ENCODE measurements around the gene NEK8.
A peak's percentile ranks its signal among the peaks of the same experiment; 100 is the strongest.

The NEK8 gene

DNA sequence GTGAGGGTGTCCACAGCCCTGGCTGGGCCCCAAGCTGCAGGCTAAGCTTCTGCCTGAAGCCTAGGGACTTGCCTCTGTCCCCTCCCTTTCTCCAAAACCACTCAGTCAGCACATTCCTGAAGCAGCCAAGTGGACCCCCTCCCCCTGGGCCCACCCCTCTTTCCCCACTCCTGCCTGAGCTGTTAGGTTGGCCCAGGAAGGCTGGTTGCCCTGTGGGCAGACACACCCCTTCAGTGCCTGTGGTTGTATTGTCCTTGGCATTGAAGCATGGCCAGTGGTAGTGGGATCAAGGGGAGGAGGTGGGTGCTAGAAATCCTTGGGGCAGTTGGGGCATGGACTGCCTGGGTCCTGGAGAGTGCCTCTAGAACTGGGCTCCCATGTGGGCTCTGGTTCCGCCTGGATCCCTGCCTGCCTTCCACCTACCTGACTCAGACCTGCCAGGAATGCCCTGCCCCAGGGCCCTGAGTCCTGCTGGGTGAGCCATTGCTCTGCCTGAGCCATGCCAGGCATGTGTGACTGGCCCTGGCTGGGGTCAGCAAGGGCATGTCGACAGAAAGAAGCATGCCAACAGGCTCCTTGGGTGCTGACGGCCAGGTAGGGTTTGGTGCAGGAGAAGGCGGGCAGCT lies 17.3 kb downstream of the NEK8 start:
- DNase-seq = no peak

DNA sequence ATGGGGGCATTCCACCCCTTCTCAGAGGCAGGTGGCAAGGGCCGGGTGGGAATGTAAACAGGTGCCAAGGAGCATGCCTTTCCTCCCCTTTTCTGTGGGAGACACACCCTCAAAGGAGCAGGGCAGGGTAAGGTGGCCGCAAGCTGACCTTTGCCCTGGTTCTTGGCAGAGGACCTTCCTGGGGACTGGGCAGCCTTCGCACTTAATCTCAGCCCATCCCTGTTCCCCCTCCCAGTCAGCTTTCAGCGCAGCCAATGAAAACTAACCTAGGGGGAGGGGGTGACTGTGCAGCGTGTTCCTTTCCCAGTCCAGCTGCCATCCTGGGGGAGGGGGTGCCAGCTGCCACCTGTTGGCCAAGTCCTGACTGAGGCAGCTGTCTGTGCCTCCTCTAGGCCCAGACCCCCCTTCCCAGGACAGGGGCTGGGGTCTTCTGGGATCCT lies 18.0 kb downstream of the NEK8 start:
- DNase-seq = no peak

DNA sequence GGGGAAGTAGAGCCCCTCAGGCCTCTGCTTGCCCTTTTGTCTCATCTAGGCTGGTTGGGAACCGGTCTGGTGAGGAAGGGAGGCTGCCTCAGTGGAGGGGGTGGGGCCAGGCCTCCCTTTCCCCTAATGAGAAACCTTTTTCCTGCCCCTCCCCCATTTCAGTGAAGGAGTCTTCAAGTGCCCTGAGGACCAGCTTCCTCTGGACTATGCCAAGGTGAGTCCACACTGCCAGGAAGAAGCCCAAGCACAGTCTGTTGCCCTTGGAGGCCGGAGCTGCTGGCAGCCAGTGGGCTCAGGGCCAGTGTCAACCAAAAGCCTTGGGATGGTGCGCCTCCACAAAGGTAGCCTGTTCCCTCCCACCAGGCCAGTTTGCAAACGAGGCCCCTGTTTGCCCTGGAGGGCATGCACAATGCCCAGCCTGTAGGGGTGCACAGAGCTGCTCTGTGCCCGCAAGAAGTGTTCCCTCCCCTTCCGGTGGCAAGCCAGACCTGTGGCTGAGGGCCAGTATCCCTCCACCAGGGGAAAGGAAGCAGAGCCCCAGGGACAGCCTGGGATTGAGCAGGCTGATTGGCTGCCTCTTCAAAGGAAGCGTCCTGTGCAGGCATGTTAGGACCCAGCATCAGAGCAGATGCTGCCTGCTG lies 18.6 kb downstream of the NEK8 start:
- DNase-seq = no peak

DNA sequence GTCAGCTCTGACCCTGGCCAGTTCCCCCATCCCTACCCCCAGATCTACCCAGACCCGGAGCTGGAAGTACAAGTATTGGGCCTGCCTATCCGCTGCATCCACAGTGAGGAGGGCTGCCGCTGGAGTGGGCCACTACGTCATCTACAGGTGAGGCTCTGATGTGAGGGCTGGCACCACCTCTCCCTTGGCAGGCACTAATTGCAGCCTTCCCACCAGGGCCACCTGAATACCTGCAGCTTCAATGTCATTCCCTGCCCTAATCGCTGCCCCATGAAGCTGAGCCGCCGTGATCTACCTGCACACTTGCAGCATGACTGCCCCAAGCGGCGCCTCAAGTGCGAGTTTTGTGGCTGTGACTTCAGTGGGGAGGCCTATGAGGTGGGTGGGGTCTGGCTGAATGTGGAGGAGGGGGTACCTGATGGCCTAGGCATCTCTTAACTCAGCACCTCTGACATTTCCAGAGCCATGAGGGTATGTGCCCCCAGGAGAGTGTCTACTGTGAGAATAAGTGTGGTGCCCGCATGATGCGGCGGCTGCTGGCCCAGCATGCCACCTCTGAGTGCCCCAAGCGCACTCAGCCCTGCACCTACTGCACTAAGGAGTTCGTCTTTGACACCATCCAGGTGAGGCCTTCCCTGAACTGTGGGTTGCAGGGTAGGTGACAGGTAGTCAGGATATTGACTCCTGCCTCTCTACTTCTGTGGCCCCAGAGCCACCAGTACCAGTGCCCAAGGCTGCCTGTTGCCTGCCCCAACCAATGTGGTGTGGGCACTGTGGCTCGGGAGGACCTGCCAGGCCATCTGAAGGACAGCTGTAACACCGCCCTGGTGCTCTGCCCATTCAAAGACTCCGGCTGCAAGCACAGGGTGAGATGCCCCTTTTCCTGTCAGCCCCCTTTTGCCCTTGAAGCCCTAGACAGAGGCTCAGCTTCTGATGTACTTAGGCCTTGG lies 19.5 kb downstream of the NEK8 start:
- no peak for DNase-seq

DNA sequence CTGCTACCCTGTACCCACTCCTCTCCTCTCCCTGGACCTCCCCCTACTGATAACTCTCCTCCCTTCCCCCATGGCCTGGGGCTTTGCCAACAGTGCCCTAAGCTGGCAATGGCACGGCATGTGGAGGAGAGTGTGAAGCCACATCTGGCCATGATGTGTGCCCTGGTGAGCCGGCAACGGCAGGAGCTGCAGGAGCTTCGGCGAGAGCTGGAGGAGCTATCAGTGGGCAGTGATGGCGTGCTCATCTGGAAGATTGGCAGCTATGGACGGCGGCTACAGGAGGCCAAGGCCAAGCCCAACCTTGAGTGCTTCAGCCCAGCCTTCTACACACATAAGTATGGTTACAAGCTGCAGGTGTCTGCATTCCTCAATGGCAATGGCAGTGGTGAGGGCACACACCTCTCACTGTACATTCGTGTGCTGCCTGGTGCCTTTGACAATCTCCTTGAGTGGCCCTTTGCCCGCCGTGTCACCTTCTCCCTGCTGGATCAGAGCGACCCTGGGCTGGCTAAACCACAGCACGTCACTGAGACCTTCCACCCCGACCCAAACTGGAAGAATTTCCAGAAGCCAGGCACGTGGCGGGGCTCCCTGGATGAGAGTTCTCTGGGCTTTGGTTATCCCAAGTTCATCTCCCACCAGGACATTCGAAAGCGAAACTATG lies 20.4 kb downstream of the NEK8 start:
- no peak for DNase-seq

DNA sequence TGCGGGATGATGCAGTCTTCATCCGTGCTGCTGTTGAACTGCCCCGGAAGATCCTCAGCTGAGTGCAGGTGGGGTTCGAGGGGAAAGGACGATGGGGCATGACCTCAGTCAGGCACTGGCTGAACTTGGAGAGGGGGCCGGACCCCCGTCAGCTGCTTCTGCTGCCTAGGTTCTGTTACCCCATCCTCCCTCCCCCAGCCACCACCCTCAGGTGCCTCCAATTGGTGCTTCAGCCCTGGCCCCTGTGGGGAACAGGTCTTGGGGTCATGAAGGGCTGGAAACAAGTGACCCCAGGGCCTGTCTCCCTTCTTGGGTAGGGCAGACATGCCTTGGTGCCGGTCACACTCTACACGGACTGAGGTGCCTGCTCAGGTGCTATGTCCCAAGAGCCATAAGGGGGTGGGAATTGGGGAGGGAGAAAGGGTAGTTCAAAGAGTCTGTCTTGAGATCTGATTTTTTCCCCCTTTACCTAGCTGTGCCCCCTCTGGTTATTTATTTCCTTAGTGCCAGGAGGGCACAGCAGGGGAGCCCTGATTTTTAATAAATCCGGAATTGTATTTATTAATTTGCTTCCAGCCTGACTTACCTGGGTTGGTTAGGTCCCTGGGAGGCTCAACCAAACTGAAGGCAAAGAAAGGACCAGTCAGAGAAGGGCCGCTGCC lies 21.1 kb downstream of the NEK8 start:
- no peak for DNase-seq

DNA sequence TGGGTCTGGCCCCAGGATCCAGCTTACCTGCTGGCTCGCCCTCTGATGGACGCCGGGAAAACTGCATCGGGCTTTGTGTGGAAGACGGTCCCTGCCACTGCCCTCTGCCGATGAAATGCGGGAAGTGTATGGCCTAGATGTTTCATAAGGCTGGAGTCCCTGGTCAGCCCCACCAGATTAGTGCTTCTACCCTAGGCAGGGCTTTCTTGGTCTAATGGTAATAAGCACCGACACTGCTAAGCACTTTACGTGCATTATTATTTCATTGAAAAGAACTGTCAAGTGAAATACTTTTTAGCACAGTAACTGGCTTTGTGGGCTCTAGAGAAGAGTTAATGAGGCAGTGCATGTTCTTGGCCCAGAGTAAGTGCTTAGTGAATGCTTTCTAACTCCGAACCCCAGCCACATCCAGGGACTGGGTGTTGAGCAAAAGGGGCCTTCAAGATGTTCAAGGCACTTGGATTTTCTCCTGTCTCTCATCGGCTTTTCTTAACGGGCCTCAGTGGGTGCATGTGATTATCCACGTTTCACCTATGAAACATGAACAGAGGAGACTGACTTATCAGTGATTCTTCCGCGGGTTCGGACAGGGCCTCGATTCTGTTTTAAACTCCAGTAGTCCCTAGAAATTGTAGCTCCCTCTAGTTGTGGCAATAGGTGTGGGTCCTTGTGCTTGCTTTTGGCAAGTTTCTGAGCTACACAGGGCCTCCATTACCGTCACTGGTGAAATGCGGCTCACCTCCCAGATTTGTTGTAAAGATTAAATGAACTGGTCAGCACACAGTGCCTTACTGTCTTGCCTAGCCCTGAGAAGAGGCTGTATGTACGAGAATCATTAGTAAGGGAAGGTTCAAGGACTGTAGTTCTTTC lies 21.8 kb downstream of the NEK8 start:
- peak; percentile 85 for DNase-seq

DNA sequence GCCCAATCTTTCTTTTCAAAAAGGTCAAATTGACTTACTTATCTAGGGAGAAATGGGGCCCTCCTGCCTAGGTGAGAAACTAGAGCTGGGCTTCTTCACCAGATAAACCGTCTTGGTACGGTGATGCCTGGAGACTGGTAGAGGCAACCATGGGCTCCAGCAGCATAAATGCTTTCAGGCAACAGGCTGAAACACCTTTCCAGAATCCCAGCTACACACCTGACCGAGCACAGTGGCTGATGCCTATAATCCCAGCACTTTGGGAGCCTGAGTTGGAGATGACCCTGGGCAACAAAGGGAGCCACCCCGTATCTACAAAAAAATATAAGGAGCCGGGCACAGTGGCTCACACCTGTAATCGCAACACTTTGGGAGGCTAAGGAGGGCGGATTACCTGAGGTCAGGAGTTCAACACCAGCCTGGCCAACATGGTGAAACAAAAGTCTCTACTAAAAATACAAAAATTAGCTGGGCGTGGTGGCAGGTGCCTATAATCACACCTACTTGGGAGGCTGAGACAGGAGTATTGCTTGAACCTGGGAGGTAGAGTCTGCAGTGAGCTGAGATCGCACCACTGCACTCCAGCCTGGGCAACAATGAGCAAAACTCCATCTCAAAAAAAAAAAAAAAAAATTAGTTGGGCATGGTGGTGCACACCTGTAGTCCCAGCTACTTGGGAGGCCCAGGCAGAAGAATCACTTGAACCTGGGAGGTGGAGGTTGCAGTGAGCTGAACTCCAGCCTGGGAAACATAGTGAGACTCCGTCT lies 23.2 kb downstream of the NEK8 start:
- DNase-seq = no peak

DNA sequence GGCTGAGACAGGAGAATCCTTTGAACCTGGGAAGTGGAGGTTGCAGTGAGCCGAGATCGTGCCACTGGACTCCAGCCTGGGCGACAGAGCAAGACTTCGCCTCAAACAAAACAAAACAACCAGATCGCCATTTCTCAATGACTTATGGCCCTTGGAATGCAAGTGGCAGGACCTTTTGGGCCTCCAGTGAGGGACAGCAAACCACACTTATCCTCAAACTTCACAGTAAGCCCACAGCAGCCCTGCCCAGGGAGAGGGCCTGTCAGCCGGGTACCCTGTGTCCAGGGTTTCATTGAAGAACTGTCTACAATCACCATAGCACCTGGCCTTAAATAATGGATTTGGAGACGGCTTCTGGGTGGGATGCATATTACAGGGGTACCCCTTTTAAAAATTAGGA lies 26.9 kb downstream of the NEK8 start:
- DNase-seq = no peak

DNA sequence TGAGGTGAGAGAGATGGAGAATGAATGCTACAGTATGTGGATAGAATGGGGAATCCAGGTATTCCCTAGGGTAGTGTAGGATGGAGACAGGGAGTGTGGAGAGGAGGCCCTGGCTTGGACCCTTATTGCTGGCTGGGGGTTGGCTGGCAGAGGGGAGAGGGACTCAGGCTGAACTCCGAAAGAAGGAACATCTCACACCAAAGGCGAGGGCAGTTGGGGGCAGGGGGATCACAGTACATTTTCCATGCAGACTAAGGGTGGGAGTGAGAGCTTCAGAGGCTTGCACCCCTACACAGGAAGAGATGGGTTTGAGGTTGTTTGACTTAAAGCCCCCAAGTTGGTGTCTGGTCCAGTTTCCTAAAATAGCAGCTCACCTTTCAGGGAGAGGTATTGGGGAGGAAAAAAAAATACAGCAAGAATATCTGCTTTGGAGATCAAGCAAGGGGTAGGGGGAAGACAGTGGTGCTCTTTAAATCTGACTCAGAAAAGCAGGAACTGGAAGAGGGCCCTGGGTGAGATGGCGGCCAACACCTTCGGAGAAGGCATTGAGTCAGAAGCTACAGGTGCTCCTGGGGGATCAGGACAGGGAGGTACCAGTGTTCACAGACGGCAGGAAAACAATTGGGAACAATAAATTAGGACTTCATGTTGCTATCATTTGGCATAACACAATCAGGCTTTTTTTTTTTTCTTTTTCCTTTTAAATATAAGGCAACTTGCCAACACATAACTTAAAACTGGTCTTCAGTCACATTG lies 27.6 kb downstream of the NEK8 start:
- no peak for DNase-seq

DNA sequence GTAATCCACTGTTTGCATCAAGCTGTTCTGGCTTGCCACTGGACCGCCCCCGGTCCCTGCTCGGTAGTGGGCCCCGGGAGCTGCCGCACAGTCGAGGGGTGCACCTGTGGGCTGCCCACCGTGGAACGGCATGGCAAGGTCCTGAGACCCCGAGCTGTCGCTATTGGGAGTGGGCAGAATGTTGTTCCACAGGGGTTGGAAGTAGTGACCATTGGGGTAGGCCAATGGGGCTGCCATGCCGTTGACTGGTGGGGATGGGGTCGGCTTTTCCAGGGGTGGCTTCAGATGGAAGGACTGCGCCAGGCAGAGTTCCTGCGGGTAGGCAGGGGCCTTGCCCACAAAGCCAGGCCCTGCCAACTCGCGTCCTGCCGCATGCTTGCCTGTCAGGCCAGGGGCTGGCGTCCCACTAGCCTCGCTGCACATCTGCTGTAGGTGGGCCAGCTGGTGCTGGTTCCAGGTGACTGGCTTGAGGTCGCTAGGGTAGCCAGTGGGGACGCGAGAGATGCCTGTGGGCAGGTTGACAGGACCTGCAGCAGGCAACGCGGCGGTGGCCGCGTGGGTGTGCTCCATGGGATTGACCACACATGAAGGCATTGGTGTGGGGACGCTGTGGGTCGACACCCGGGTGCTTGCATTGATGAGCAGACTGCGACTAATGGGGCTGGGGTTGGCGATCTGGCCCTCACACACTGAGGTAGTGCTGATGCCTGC lies 30.0 kb downstream of the NEK8 start:
- DNase-seq = no peak

DNA sequence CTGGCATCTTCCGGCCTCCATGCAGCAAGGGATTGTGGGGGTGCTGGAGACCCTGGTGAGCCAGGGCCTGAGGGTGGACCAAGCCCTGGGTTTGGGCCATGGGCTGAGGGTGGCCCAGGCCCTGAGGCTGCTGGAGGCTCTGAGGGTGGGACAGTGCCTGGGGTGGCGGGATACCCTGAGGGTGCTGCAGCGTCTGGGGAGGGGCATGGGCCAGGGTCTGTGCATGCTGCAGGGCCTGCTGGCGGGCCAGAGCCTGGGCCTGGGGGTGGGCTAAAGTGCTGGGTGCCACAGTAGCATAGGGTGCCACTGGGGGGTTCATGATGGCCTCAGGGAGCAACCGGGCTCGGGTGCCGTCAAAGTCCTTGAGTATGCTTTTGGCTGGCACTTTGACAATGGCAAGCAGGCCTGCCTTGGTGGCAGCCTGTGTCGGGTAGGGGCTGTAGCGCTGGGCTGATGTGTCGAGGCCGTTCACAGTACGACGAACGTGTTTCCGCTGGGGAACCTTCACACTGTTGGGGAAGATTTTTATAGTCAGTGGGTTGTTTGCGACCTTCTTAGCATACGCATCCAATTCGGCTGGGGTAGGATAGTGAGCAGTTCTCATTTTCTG lies 30.8 kb downstream of the NEK8 start:
- no peak for DNase-seq

DNA sequence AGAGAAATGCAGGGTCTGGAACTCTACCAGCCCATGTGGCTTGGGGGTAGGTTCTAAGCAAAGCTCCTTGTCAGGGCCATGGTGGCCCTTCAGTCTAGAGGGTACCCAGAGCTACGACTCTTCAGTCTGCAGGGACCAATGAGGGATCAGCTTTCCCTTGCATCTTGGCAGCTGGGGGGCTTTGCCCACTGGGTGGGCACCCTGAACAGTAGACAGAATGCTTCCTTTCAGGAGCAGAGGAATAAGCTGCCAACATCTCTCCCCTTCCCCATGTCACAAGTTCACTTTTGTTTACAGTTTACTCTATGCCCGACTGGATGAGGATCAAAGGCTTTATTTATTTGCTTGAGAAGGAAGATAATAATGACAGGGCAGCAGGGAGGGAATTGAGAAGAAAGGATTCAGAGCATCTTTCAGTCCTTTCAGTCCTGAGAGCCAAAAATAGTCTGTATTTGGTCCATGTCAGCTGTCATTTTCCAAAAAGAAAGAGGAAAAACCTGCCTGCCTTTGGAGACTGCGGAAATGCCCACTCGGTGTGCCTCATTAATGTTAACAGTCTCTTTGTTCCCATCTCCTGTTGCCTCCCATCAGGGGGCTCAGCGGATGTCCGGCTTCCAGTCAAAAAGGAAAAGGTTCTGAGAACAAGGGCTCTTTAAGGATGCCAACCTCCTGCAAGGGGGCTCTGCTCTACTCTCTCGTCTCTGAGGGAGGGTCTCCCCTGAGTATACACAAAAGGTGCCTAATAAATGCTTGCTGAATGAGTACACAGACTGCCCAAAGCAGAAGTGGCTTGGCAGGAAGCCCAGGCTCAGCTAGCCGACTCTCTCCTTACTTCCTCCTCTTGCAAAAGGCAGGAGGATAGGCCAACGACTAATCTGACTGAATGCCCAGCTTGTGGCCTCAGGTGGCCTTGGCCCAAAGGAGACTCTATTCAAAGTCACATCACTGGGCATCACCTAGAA lies 32.3 kb downstream of the NEK8 start:
- no peak for DNase-seq

DNA sequence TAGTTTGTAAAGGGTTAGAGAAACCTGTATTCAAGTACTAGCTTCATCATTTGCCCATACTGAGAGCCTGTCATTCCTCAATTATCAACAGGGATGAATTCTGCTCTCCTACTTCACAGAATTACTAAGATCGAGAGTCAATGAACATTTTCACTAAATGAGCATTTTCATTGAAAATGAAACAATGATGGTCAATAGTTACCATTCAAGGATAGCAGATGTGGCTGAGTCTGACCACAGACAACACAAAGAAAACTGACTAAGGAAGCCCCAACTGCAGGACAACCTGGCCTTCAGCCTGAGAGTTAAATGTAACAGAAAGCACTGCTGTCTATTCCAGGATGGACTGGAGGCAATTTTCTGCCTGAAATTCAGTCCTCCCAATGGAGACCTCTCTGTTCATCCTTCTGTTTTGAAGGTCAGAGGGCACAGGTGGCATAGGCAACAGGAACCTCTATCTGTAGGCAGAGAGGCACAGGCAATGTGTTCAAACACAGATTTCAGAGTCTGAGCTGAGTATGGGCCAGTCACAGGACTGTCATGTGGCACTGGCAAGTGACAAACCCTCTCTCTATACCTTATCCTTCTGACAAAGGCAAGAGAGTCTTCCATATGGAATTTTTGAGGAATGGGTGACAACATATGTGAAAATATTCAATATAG lies 34.7 kb downstream of the NEK8 start:
- no peak for DNase-seq

DNA sequence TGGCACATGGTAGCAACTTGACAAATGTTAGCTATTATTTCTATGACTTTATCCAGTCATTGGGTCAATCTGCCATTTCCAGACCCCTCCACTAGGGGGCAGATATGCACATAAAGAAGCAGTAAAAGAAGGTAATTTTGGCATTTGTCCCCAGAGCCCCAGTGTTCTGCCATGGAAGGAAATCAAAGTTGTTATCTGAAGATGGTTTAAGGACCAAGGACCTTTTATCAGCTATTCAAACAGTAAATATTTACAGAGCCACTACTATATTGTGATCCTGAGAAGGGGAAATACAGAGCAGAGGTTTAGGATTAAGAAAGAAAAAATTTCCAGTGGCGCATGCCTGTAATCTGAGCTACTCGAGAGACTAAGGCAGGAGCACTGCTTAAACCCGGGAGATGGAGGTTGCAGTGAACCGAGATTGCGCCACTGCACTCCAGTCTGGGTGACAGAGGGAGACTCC lies 35.2 kb downstream of the NEK8 start:
- DNase-seq = peak; percentile 82

DNA sequence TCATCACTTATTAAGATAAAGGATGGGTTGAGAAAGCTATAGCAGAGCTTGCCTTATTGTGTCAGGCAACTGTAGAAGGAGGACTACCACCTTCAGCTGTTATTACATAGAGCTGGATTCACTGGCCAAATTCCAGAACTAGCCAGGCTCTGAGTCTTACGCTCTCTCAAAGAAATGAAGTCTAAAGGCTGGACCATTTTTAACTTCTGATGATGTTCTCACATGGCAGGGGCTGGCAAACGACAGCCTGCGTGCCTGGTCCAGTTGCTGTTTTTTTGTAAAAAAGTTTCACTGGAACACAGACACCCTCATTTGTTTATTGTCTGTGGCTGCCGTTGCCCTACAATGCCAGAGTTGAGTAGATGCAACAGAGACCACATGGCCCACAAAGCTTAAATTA lies 36.5 kb downstream of the NEK8 start:
- DNase-seq = no peak

DNA sequence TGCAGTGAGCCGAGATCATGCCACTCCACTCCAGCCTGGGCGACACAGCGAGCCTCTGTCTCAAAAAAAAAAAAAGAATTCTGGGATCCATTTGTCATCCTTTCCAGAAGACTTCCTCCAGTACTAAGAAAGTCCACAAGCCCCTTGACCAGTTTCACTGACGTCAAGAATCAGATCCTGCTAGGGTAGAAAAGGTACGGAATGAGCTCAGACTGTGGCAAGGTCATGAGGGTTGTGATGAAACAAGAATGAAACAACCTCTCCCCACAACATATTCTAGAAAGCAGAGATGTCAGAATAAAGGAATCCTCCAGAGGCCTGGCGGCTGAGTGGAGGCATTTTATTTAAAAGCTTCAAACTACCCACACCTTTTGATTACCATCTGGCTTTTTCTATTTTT lies 45.1 kb downstream of the NEK8 start:
- no peak for DNase-seq
